SJCRH30 (cell line): ENCODE data around the gene ISLR2. TPM values are rescaled to one million over a fixed set of nuclear protein-coding genes. Genes with fewer than 3 reads are reported as not detected.

Experiments
- DNase-seq, 2 experiments: peaks; one replicate each; pipeline ENCODE4 v3.0.0-alpha.2; 2015 to 2020
- H3K27ac ChIP-seq: fragments of 250-450 bp; sonication (Bioruptor Pico); 2 replicates; pipeline ENCODE4 v1.5.1; 2020; ENCODE audit warnings: mild to moderate bottlenecking, moderate library complexity
- H3K27me3 ChIP-seq: fragments of 250-450 bp; sonication (Bioruptor Pico); 2 replicates; pipeline ENCODE4 v1.5.1; 2020; ENCODE audit warnings: mild to moderate bottlenecking, moderate library complexity
- H3K36me3 ChIP-seq: fragments of 250-450 bp; sonication (Bioruptor Pico); 2 replicates; pipeline ENCODE4 v1.5.1; 2020; ENCODE audit warnings: mild to moderate bottlenecking, moderate library complexity
- H3K4me1 ChIP-seq: fragments of 250-450 bp; sonication (Bioruptor Pico); 2 replicates; pipeline ENCODE4 v1.5.1; 2020; ENCODE audit warnings: mild to moderate bottlenecking, moderate library complexity
- H3K4me3 ChIP-seq: fragments of 250-450 bp; sonication (Bioruptor Pico); 2 replicates; pipeline ENCODE4 v1.5.1; 2020; ENCODE audit warnings: mild to moderate bottlenecking, moderate library complexity
- H3K9me3 ChIP-seq: fragments of 250-450 bp; sonication (Bioruptor Pico); replicated peaks from 2 replicates; pipeline ENCODE4 v1.5.1; 2020; ENCODE audit warnings: mild to moderate bottlenecking, moderate library complexity
- total RNA-seq: library from RNA; depleted of rRNA; stranded (reverse); fragments of >200 nt; shearing (Covaris generic); gene quantifications from 2 replicates; pipeline ENCODE4 v1.2.3, GENCODE V29; 2014

ISLR2 gene
- total RNA-seq, 1 experiment from 2014 or later, result not detected

DNA sequence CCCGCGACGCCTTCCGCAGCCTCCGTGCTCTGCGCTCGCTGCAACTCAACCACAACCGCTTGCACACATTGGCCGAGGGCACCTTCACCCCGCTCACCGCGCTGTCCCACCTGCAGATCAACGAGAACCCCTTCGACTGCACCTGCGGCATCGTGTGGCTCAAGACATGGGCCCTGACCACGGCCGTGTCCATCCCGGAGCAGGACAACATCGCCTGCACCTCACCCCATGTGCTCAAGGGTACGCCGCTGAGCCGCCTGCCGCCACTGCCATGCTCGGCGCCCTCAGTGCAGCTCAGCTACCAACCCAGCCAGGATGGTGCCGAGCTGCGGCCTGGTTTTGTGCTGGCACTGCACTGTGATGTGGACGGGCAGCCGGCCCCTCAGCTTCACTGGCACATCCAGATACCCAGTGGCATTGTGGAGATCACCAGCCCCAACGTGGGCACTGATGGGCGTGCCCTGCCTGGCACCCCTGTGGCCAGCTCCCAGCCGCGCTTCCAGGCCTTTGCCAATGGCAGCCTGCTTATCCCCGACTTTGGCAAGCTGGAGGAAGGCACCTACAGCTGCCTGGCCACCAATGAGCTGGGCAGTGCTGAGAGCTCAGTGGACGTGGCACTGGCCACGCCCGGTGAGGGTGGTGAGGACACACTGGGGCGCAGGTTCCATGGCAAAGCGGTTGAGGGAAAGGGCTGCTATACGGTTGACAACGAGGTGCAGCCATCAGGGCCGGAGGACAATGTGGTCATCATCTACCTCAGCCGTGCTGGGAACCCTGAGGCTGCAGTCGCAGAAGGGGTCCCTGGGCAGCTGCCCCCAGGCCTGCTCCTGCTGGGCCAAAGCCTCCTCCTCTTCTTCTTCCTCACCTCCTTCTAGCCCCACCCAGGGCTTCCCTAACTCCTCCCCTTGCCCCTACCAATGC lies 45.1 kb downstream of the ISLR2 start:
- H3K27me3 ChIP-seq, result no peaks in the 10 kb centered on the region
- no peak for DNase-seq
- no peaks in the 10 kb centered on the region for H3K9me3 ChIP-seq
- H3K4me3 ChIP-seq, result no peak overlapping the region
- peaks cover 64% of the 10 kb centered on the region for H3K4me1 ChIP-seq
- no peak overlapping the region for H3K27ac ChIP-seq
- peaks cover 4% of the 10 kb centered on the region; the same call in 1 of the 2 replicates for H3K36me3 ChIP-seq

DNA sequence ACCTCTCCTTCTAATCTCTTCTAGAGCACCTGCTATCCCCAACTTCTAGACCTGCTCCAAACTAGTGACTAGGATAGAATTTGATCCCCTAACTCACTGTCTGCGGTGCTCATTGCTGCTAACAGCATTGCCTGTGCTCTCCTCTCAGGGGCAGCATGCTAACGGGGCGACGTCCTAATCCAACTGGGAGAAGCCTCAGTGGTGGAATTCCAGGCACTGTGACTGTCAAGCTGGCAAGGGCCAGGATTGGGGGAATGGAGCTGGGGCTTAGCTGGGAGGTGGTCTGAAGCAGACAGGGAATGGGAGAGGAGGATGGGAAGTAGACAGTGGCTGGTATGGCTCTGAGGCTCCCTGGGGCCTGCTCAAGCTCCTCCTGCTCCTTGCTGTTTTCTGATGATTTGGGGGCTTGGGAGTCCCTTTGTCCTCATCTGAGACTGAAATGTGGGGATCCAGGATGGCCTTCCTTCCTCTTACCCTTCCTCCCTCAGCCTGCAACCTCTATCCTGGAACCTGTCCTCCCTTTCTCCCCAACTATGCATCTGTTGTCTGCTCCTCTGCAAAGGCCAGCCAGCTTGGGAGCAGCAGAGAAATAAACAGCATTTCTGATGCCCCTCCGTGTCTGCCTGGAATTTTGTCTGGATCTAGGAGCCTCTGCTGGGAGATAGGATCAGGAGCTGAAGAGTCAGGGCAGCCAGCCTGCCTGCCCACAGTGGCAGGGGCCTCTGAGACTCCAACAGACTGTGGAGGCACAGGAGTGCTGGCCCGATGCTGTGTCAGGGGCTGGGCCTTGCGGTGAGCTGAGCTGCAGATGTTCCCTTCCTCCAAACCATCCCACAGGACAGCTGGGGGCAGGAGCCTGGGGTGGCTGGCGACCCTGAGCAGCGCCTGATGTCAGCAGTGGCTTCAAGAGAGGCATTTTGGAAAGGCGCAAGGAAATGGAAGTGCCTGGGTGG lies 46.2 kb downstream of the ISLR2 start:
- Histone ChIP-seq H3K4me1 (peaks cover 64% of the 10 kb centered on the region), H3K9me3 (no peaks in the 10 kb centered on the region), H3K27ac (peak overlapping the region; percentile 31), H3K27me3 (no peaks in the 10 kb centered on the region), H3K36me3 (peaks cover 4% of the 10 kb centered on the region), H3K4me3 (no peak overlapping the region)
- peak; percentile 83 to 85 for DNase-seq

DNA sequence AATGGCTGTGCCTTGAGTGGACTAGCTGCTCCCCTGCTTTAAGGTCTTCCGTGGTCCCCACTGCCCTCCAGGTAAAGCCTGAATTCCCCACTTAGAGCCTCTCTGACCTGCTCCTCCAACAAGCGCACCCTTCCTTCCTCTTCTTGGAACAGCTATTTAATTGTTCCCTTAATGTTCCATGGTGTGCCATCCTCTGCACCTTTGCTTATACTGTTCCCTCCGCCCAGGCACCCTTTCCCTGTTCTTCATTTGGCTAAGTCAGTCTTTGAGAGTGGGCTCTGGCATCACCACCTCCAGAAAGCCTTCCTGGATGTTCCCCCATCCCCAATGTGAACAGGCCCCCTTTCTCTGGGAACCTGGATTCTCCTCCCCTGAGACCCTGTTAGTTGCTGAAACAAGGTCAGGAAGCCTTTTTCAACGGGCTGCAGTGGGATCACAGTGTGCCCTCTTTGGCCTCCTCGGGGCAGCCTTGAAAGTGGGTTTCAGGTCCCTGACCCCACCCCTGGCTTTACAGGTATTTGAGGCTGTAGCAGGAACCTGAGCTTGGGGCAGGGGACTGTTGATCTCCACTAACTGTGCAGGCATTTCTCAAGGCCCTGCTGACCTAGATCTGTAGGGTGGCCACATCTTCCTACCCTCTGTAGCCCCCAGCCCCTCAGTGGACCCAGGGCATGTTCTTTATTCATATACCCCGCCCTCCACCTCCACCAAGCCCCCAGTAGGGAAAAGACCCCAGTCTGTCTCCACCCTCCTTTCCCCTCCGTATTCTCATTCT lies 48.1 kb downstream of the ISLR2 start:
- Histone ChIP-seq H3K27ac (peak overlapping the region; percentile 7; the same call in 1 of the 2 replicates), H3K36me3 (peaks cover 4% of the 10 kb centered on the region), H3K4me1 (peaks cover 54% of the 10 kb centered on the region), H3K9me3 (no peaks in the 10 kb centered on the region), H3K4me3 (no peak overlapping the region), H3K27me3 (no peaks in the 10 kb centered on the region)
- DNase-seq, result no peak

DNA sequence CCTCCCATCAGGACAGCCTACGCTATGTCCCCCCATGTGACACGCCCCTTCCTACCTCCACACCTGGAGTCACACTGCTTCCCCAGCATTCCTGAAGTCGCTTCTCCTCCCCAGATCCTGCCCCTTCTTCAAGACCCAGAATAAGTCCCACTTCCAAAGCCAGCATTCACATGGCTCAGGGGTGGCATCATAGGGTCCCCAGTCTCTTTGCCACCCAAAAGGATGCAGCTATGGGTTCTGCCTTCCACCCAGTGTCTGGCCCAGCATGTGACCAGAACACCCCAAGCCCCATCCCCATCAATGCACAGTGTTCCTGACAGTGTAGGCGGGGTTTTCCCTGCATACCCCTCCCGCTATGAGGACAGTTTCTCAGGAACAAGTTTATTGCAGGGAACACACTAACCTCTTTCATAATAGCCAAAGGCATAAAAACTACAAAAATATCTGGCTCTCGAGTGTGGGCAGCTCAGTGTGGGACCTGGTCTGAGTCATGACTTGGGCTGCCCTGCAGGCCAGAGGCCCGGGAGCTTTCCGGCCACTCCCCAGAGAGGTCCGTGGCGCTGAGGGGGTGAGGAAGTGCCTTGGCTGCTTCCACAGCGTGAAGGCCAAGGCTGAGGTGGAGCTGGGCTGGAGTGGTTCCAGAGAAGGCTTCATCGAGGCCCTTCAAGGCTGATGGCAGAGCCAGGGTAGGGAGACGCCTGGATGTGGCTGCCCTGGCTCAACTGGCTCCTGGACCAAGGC lies 48.9 kb downstream of the ISLR2 start:
- peak; percentile 36 to 39 for DNase-seq
- peaks cover 48% of the 10 kb centered on the region for H3K4me1 ChIP-seq
- no peak overlapping the region for H3K4me3 ChIP-seq
- H3K27ac ChIP-seq, result no peak overlapping the region; the same call in 1 of the 2 replicates
- no peaks in the 10 kb centered on the region for H3K27me3 ChIP-seq
- H3K36me3 ChIP-seq, result peaks cover 4% of the 10 kb centered on the region
- H3K9me3 ChIP-seq, result no peaks in the 10 kb centered on the region

DNA sequence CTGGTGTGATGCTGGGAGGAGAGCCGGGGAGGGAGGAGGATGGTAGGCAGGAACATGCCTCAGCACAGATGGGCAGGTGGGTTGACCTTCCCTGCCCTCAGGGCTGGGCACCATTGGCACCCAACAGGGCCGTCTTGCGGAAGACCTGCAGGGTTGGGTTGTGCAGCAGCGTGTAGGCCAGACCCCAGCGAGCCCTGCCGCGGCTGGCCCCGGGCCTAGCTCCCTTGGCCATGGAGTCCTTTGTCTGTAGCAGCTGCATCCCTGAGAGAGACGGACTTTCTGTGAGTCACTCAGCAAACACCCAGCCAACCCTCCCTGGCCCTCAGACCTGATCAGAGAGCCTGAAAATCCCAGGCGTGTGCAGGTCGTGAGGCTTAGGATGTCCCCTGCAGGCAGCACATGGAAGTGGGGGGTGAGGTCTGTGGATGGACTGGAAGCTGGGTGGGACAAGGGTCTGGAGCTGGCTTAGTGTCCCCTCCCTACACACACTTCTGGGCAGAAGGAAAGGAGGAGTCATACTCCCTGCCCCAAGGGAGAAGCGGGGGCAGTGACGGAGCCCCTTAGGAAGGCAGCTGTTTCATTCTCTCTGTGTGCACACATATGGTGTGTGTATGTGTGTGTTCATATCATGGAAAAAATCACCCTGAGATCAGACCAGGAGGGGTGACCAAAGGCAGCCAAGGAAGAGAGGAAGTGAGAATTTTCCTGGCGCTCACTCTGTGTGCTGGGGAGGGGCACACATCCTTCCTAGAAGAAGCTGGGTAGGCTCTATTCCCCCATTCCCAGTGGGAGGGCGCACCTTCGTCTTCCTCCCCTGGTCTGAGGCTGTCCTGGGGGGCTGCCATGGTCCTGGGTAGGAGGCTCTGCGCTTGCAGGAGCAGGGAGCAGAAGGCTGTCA lies 49.8 kb downstream of the ISLR2 start:
- peaks cover 4% of the 10 kb centered on the region for H3K36me3 ChIP-seq
- H3K27ac ChIP-seq, result no peak overlapping the region; the same call in 1 of the 2 replicates
- H3K9me3 ChIP-seq, result no peaks in the 10 kb centered on the region
- DNase-seq, result peak; percentile 28 to 29
- H3K4me3 ChIP-seq, result no peak overlapping the region
- H3K27me3 ChIP-seq, result no peaks in the 10 kb centered on the region
- H3K4me1 ChIP-seq, result peaks cover 42% of the 10 kb centered on the region

DNA sequence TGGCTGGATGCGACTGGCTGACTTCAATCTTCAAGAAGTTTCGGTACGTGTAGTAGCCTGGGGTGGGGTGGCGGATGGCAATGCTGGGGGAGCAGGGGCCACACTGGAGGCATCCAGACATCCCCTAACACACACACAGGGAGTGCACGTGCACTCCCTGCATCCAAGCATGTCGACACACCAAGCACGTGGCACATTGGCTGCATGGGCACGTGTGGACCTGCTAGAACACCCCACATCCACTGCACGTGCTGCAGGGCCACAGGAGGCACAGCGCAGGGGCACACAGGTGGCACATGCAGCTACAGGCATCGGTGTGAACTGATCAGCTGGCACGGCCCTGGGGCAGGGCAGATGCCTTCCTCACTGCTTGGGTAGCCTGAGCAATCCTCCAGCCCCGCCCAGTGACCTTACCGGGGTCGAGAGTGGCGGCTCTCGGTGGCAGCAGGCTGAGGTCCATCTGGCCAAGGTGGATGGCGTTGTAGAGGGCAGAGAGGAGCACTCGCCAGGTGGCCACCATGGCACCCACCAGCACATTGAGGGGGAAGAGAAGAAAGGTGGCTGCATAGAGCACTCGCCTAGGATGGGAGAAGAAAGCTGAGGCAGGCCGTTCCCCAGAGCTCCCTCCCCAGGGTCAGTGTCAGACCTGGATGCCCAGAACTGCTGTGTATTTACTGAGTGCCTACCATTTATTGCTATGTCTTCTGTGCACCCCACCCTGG lies 50.7 kb downstream of the ISLR2 start:
- H3K27ac ChIP-seq, result no peak overlapping the region
- peaks cover 4% of the 10 kb centered on the region for H3K36me3 ChIP-seq
- no peak for DNase-seq
- H3K4me1 ChIP-seq, result peaks cover 41% of the 10 kb centered on the region
- H3K4me3 ChIP-seq, result no peak overlapping the region
- H3K9me3 ChIP-seq, result no peaks in the 10 kb centered on the region
- H3K27me3 ChIP-seq, result no peaks in the 10 kb centered on the region

DNA sequence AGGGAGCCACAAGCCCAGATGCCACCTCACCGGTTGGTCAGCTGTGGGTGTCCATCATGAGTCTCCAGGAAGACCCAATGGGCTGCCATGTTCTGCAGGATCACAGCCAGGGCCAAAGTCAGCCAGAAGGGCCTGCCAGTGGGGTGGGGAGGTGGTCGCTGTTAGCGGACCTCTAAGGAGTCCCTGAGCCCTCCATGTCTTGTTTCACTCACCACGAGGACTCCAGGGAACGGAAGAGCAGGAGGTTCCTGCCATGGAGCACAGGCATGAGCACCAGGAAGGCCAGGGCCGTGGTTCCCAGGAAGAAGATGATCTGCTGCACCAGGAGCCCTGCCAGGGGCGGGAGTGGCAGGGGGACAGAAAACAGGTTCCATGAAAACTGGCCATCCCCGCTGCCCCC lies 51.7 kb downstream of the ISLR2 start:
- no peaks in the 10 kb centered on the region for H3K27me3 ChIP-seq
- H3K27ac ChIP-seq, result no peak overlapping the region
- H3K36me3 ChIP-seq, result peaks cover 4% of the 10 kb centered on the region
- H3K9me3 ChIP-seq, result no peaks in the 10 kb centered on the region
- H3K4me1 ChIP-seq, result peaks cover 30% of the 10 kb centered on the region
- no peak for DNase-seq
- no peak overlapping the region for H3K4me3 ChIP-seq

DNA sequence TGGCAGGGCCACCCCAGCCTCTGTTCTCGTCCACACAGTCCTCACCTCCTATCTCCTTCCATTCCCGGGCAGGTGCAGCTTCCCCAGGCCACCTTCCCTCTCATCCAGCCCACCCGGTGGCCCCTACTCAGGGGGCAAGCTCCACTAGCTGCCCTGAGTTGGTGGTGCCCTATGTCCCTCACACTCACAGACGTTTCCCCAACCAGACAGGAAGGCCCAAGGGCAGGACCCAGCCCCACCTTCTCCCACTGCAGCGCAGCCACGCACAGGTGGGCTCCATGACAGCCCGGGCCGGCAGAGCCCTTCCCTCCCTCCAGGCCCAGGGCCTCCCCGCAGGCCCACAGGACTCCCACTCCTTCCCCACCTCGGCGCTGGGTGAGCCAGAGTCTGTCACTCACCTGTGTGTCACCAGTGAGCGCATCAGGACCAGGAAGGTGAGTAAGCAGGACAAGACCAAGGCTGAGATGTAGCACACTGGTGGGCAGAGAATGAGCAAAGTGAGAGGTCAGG lies 54.3 kb downstream of the ISLR2 start:
- no peaks in the 10 kb centered on the region for H3K9me3 ChIP-seq
- H3K4me3 ChIP-seq, result no peak overlapping the region
- H3K27ac ChIP-seq, result no peak overlapping the region
- H3K36me3 ChIP-seq, result peaks cover 4% of the 10 kb centered on the region
- DNase-seq, result no peak
- peaks cover 8% of the 10 kb centered on the region for H3K4me1 ChIP-seq
- no peaks in the 10 kb centered on the region for H3K27me3 ChIP-seq

GRCh38 chr15:74185710-74186348 lies 55.4 kb downstream of the ISLR2 start:
- Histone ChIP-seq H3K4me1 (no peaks in the 10 kb centered on the region), H3K27ac (no peak overlapping the region)

More at GRCh38 chr15:74185710-74186348, 55.4 kb downstream of the ISLR2 start:
- DNase-seq, result no peak
- Histone ChIP-seq H3K9me3 (no peaks in the 10 kb centered on the region), H3K4me3 (no peak overlapping the region), H3K27me3 (no peaks in the 10 kb centered on the region), H3K36me3 (no peaks in the 10 kb centered on the region; the same call in 1 of the 2 replicates)
